GM19238 (cell line): Measurements from ENCODE around the gene FBXO45.
"Not testable (repeated sequence)": the region's sequence is repeated elsewhere in the genome, so short reads cannot be mapped to it uniquely, and the experiment has no call there.

Source experiments
- DNase-seq: peaks from one replicate; pipeline ENCODE4 v3.0.0; 2011; ENCODE audit warnings: low spot score; ENCODE audit not compliant: insufficient read length

FBXO45 gene

GRCh38 chr3:196557236-196557635, 11.2 kb upstream of the FBXO45 start:
- DNase-seq: no peak

- no peak for DNase-seq
Measured at GRCh38 chr3:196558476-196558875, 10.0 kb upstream of the FBXO45 start.

- DNase-seq: no peak
Measured at GRCh38 chr3:196559826-196560225, 8.6 kb upstream of the FBXO45 start.

- no peak for DNase-seq
Measured at GRCh38 chr3:196563721-196564225, 4.7 kb upstream of the FBXO45 start.

GRCh38 chr3:196569003-196569516, 600 bp downstream of the FBXO45 start:
- peak; percentile 49 for DNase-seq

- DNase-seq: not testable (repeated sequence)
Measured at GRCh38 chr3:196570332-196570731, 1.9 kb downstream of the FBXO45 start.

GRCh38 chr3:196572389-196572788, 3.9 kb downstream of the FBXO45 start:
- DNase-seq: no peak

- no peak for DNase-seq
Measured at GRCh38 chr3:196585044-196585757, 16.7 kb downstream of the FBXO45 start.

GRCh38 chr3:196590279-196590678, 21.8 kb downstream of the FBXO45 start:
- DNase-seq: no peak

GRCh38 chr3:196596355-196596754, 27.9 kb downstream of the FBXO45 start:
- no peak for DNase-seq

- DNase-seq: not testable (repeated sequence)
Measured at GRCh38 chr3:196597971-196598733, 29.7 kb downstream of the FBXO45 start.

- no peak for DNase-seq
Measured at GRCh38 chr3:196599734-196600128, 31.3 kb downstream of the FBXO45 start.

GRCh38 chr3:196600359-196600758, 31.9 kb downstream of the FBXO45 start:
- DNase-seq: no peak

- no peak for DNase-seq
Measured at GRCh38 chr3:196602673-196603072, 34.2 kb downstream of the FBXO45 start.

GRCh38 chr3:196603683-196604082, 35.2 kb downstream of the FBXO45 start:
- DNase-seq: no peak

GRCh38 chr3:196604548-196604947, 36.1 kb downstream of the FBXO45 start:
- DNase-seq: no peak

- DNase-seq: no peak
Measured at GRCh38 chr3:196608693-196609092, 40.2 kb downstream of the FBXO45 start.

- DNase-seq: peak; percentile 79
Measured at GRCh38 chr3:196609343-196609775, 40.9 kb downstream of the FBXO45 start.

GRCh38 chr3:196609805-196610515, 41.5 kb downstream of the FBXO45 start:
- no peak for DNase-seq

GRCh38 chr3:196611761-196612483, 43.5 kb downstream of the FBXO45 start:
- no peak for DNase-seq

GRCh38 chr3:196615234-196615633, 46.8 kb downstream of the FBXO45 start:
- DNase-seq: not testable (repeated sequence)
